ENCODE data around the gene S100A14. TPM values are rescaled to one million over a fixed set of nuclear protein-coding genes. Genes with fewer than 3 reads are reported as not detected.
A peak's percentile ranks its signal among the peaks of the same experiment; 100 is the strongest.

The S100A14 gene
- total and polyA plus RNA-seq, 9 of the 15 experiments (the other 6 are each of a cell fraction or from before 2014, with no cell fraction given), result 0.10 to 0.64 (median 0.24) TPM; not detected in 3

- TF ChIP-seq NR2C2 (CRISPR knock-in tag; IDR thresholded peaks at IDR 0.05), result no peak
- TF ChIP-seq NR2C2 (tag; IDR thresholded peaks at IDR 0.05), result peak; percentile 12; the same call in 1 of the 2 replicates
- TF ChIP-seq SMARCB1 (IDR thresholded peaks at IDR 0.05; ENCODE audit: insufficient read length, low read depth), result no peak
- TF ChIP-seq TRIM24 (IDR thresholded peaks at IDR 0.05), result peak; percentile 80 to 81; a peak in 3 of 4 replicates
- no peak for TF ChIP-seq EHMT2 (IDR thresholded peaks at IDR 0.05)
- TF ChIP-seq YY1 (IDR thresholded peaks at IDR 0.05; ENCODE audit: borderline replicate concordance in 1 of 3, control insufficient read depth in 1 of 3, extremely low read depth in 1 of 3, insufficient read depth in 3 of 3, insufficient read length in 1 of 3, insufficient replicate concordance in 2 of 3, low read depth in 1 of 3, low read length in 2 of 3), result peak in 1 of 3 experiments; percentile 19
- peak; percentile 74; the same call in 1 of the 2 replicates for TF ChIP-seq BACH1 (tag; IDR thresholded peaks at IDR 0.05)
- TF ChIP-seq, protein P1, sequence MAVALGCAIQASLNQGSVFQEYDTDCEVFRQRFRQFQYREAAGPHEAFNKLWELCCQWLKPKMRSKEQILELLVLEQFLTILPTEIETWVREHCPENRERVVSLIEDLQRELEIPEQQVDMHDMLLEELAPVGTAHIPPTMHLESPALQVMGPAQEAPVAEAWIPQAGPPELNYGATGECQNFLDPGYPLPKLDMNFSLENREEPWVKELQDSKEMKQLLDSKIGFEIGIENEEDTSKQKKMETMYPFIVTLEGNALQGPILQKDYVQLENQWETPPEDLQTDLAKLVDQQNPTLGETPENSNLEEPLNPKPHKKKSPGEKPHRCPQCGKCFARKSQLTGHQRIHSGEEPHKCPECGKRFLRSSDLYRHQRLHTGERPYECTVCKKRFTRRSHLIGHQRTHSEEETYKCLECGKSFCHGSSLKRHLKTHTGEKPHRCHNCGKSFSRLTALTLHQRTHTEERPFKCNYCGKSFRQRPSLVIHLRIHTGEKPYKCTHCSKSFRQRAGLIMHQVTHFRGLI (CRISPR knock-in tag; IDR thresholded peaks at IDR 0.05), result 0 out of 2 replicates have a peak, but pooled peaks have one; percentile 51
- TF ChIP-seq, protein P2, sequence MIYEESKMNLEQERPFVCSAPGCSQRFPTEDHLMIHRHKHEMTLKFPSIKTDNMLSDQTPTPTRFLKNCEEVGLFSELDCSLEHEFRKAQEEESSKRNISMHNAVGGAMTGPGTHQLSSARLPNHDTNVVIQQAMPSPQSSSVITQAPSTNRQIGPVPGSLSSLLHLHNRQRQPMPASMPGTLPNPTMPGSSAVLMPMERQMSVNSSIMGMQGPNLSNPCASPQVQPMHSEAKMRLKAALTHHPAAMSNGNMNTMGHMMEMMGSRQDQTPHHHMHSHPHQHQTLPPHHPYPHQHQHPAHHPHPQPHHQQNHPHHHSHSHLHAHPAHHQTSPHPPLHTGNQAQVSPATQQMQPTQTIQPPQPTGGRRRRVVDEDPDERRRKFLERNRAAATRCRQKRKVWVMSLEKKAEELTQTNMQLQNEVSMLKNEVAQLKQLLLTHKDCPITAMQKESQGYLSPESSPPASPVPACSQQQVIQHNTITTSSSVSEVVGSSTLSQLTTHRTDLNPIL (CRISPR knock-in tag; IDR thresholded peaks at IDR 0.05), result 0 out of 2 replicates have a peak, but pooled peaks have one; percentile 24
- TF ChIP-seq SLC30A9 (CRISPR knock-in tag; IDR thresholded peaks at IDR 0.05), result no peak
- TF ChIP-seq ESRRA (IDR thresholded peaks at IDR 0.05; ENCODE audit: borderline replicate concordance, low read depth), result peak; percentile 9; the same call in 1 of the 2 replicates
- no peak for TF ChIP-seq CREB1 (IDR thresholded peaks at IDR 0.05)
- TF ChIP-seq CREB1 (CRISPR knock-in tag; IDR thresholded peaks at IDR 0.05), result peak; percentile 63; the same call in 1 of the 2 replicates
- TF ChIP-seq SMAD3 (CRISPR knock-in tag; conservative IDR thresholded peaks at IDR 0.05), result no peak
- TF ChIP-seq NR4A1 (CRISPR knock-in tag; IDR thresholded peaks at IDR 0.05), result no peak
- TF ChIP-seq NR4A1 (tag; IDR thresholded peaks at IDR 0.05), result peak; percentile 82
- TF ChIP-seq DDX20 (tag; IDR thresholded peaks at IDR 0.05; ENCODE audit: low read depth), result no peak
- no peak for TF ChIP-seq OTX1 (CRISPR knock-in tag; IDR thresholded peaks at IDR 0.05)
- TF ChIP-seq, protein P3, sequence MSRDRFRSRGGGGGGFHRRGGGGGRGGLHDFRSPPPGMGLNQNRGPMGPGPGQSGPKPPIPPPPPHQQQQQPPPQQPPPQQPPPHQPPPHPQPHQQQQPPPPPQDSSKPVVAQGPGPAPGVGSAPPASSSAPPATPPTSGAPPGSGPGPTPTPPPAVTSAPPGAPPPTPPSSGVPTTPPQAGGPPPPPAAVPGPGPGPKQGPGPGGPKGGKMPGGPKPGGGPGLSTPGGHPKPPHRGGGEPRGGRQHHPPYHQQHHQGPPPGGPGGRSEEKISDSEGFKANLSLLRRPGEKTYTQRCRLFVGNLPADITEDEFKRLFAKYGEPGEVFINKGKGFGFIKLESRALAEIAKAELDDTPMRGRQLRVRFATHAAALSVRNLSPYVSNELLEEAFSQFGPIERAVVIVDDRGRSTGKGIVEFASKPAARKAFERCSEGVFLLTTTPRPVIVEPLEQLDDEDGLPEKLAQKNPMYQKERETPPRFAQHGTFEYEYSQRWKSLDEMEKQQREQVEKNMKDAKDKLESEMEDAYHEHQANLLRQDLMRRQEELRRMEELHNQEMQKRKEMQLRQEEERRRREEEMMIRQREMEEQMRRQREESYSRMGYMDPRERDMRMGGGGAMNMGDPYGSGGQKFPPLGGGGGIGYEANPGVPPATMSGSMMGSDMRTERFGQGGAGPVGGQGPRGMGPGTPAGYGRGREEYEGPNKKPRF (IDR thresholded peaks at IDR 0.05; ENCODE audit: low read depth, low read length), result no peak
- TF ChIP-seq MAFF (IDR thresholded peaks at IDR 0.05; ENCODE audit: low read length), result peak; percentile 9; the same call in 1 of the 2 replicates
- peak; percentile 72 for TF ChIP-seq KLF16 (IDR thresholded peaks at IDR 0.05)
- peak; percentile 76 for TF ChIP-seq RBFOX2 (IDR thresholded peaks at IDR 0.05; ENCODE audit: low read depth, low read length)
- peak; percentile 94 for TF ChIP-seq MTA3 (IDR thresholded peaks at IDR 0.05; ENCODE audit: borderline replicate concordance)
- peak; percentile 31 for TF ChIP-seq PHF20 (IDR thresholded peaks at IDR 0.05; ENCODE audit: partially characterized antibody)
These were observed 49.4 kb downstream of the S100A14 start (continued) for GRCh38 chr1:153566414-153567371.

All from K562 (cell line).